ENCODE measurements around the gene NEK11. TPM values are rescaled to one million over a fixed set of nuclear protein-coding genes. Genes with fewer than 3 reads are reported as not detected.

The NEK11 gene
- total RNA-seq, 4 donors from 2014 or later, result 4.7 to 11.2 (median 7.0) TPM

DNA sequence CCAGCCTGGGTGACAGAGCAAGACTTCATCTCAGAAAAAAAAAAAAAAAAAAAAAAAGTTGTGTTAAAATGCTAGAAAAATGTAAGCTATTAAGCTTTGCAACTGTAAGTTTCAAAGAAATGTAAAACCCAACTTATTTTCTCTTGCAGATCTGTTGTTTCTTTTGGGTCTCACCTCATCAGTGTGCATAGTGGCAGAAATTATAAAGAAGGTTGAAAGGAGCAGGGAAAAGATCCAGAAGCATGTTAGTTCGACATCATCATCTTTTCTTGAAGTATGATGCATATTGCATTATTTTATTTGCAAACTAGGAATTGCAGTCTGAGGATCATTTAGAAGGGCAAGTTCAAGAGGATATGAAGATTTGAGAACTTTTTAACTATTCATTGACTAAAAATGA lies 25.6 kb upstream of the NEK11 start:
- TF ChIP-seq, protein P1, sequence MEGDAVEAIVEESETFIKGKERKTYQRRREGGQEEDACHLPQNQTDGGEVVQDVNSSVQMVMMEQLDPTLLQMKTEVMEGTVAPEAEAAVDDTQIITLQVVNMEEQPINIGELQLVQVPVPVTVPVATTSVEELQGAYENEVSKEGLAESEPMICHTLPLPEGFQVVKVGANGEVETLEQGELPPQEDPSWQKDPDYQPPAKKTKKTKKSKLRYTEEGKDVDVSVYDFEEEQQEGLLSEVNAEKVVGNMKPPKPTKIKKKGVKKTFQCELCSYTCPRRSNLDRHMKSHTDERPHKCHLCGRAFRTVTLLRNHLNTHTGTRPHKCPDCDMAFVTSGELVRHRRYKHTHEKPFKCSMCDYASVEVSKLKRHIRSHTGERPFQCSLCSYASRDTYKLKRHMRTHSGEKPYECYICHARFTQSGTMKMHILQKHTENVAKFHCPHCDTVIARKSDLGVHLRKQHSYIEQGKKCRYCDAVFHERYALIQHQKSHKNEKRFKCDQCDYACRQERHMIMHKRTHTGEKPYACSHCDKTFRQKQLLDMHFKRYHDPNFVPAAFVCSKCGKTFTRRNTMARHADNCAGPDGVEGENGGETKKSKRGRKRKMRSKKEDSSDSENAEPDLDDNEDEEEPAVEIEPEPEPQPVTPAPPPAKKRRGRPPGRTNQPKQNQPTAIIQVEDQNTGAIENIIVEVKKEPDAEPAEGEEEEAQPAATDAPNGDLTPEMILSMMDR (IDR thresholded peaks at IDR 0.05; ENCODE audit: low read depth), result no peak

DNA sequence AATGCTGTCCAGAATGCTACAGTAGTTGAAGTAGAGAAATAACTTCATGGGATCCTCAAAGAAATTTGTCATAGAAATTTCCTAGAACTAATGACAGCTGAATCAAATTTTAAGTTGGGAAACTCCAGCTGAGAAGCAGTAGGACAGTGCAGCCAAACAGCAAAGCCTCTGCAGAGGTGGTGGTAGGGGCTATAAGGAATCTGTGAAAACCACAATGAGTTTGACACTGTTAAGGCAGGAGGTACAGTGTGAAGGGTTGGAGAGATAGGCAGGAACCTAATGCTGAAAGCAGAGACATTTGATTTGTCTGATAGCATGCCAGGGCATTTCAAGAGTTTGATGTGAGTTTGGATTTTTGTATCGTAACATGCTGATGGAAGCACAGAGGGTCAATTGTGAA lies 22.1 kb upstream of the NEK11 start:
- TF ChIP-seq, protein P1 (IDR thresholded peaks at IDR 0.05; ENCODE audit: low read depth), result no peak

DNA sequence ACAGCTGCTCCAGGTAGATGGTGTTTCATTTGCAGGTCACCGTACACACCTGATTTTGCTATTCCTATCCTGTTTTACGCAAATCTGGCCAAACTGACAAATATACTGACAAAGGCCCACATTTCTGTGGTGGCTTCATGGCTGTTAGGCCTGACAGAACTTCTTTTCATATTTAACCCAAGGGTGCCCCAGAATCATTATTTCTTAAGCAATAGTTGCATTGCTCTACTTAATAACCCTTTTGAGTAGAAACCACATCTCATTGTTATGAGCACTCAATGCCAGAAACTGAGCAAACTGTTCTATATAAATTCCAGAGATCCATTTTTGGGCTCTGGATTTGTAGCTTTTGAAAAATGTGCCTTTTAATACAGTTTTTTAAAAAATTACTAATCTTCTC lies 19.4 kb upstream of the NEK11 start:
- TF ChIP-seq, protein P1 (IDR thresholded peaks at IDR 0.05; ENCODE audit: low read depth), result no peak

DNA sequence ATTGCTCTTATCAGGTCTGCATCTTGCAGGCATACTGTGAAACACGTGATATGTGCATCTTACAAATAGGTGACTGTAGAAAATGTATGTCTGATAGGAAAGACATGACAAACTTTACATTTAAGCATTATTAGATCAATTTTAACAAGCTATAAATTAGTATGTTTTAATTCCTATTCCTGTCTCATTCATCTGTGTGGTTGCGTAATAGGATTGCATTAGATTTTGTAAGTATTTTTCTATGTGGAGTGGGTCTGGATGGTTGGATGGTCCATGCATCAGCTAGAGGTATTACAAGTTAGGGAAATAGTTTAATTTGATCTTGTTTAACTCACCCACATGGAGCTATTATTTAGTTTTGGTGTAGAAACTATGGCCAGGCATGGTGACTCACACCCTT lies 18.9 kb upstream of the NEK11 start:
- TF ChIP-seq, protein P1 (IDR thresholded peaks at IDR 0.05; ENCODE audit: low read depth), result no peak

DNA sequence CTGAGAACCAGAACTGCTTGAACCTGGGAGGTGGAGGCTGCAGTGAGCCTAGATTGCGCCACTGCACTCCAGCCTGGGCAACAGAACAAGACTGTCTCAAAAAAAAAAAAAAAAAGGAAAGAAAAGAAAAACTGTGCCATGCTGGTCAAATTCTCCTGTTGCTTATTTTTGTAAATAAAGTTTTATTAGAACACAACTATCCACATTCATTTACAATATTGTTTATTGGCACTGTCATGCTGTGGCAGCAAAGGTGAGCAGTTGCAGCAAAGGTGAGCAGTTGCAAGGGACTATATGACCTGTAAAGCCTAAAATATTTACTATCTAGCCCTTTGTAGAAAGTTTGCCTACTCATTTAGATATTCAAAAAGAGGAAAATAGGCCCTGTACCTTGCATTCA lies 18.4 kb upstream of the NEK11 start:
- TF ChIP-seq, protein P1 (IDR thresholded peaks at IDR 0.05; ENCODE audit: low read depth), result no peak

DNA sequence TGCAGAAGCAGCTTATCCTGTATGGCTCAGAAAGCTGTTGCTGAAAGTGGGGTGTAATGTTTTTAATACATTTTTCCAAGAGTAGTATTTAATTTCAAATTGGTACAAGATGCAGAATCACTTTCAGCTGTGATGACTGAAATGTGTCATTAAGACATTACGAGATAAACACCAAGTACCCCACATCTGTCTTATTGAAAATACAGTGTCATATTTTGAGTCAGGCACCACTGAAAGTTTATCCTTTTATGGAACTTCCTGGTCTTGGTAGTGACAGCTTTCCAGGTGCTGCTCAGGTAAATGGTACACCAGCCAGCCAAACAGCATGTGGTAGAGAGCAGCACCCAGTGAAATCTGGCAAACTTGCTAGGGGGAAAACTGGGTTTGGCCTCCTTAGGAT lies 17.0 kb upstream of the NEK11 start:
- TF ChIP-seq, protein P1 (IDR thresholded peaks at IDR 0.05; ENCODE audit: low read depth), result no peak

DNA sequence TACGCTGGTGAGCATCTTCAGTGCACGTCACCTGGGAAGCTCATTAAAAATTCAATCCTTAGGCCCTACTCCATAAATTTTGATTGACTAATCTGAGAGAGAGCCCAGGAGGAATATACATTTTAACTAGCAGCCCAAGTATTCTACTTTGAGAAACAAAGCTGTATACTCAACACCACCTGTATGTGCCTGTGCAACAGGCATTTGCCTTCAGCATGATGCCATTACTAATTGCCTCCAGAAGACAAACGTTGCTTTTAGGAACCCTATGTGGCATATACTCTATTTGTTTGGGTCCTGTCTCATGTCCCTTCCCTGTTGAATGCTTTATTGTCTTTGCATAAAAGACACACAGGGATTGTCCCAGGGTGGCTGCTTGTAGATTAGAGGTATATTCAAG lies 7.7 kb upstream of the NEK11 start:
- TF ChIP-seq, protein P1 (IDR thresholded peaks at IDR 0.05; ENCODE audit: low read depth), result no peak

Data from subcutaneous adipose tissue (tissue), 4 donors.